Measurements from ENCODE around the gene ABLIM3. TPM values are rescaled to one million over a fixed set of nuclear protein-coding genes. Genes with fewer than 3 reads are reported as not detected.

Gene ABLIM3
- total and polyA plus RNA-seq, 2 of the 8 experiments (the other 6 are each of a cell fraction or from before 2014, with no cell fraction given): 0.36 to 0.56 TPM

DNA sequence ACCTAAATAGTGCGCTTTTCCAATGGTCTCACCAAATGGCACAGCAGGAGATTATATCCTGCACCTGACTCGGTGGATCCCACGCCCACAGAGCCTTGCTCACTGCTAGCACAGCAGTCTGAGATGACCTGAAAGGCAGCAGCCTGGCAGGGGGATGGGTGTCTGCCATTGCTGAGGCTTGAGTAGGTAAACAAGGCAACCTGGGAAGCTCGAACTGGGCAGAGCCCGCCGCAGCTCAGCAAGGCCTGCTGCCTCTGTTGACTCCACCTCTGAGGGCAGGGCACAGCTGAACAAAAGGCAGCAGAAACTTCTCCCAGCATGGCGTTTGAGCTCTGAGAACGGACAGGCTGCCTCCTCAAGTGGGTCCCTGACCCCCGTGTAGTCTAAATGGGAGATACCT, 18.1 kb upstream of the ABLIM3 start:
- no peak overlapping the region for H2BK120ac ChIP-seq (replicated peaks; ENCODE audit: low read depth, low read length)
- H3K79me1 ChIP-seq (ENCODE audit: low read depth, low read length): no peaks in the 10 kb centered on the region
- H2BK5ac ChIP-seq (ENCODE audit: low read depth, low read length): no peak overlapping the region
- H2BK15ac ChIP-seq (ENCODE audit: low read length): no peak overlapping the region
- CTCF ChIA-PET (ENCODE audit: partially characterized antibody): interaction anchor here (0.6 to 5.3 kb wide), 10 partner anchors 10 to 390 kb away, joined by 3 to 68 read pairs (median 4); partner anchors contain the start of gene ABLIM3
- 72% methylated on average over 9 of the region's 9 CpGs; no CpG with 5 or more reads in 1 of the 2 experiments for WGBS, 2 experiments (ENCODE audit: extremely low coverage in 1 of 2, insufficient coverage in 1 of 2, insufficient read length in 1 of 2, insufficient replicate concordance in 2 of 2, low coverage in 1 of 2, low lambda C conversion rate in 2 of 2, missing lambda C conversion rate in 1 of 2)
- no peak overlapping the region for H3K14ac ChIP-seq (ENCODE audit: insufficient read length)
- POLR2A ChIA-PET (ENCODE audit: partially characterized antibody): no interaction called here
- H3K56ac ChIP-seq (replicated peaks; ENCODE audit: insufficient read length, low read depth, low read length): no peak overlapping the region
- TF ChIP-seq FOSL1 (IDR thresholded peaks at IDR 0.05; ENCODE audit: insufficient read depth, low read depth, low read length): no peak
- no peak for TF ChIP-seq SUZ12 (IDR thresholded peaks at IDR 0.05; ENCODE audit: low read length)
- no peak for TF ChIP-seq KDM5A (IDR thresholded peaks at IDR 0.05; ENCODE audit: low read length)
- no peak for TF ChIP-seq TEAD4 (IDR thresholded peaks at IDR 0.05; ENCODE audit: low read depth, low read length)
- no peak overlapping the region for H3K27ac ChIP-seq (ENCODE audit: low read depth, low read length)
- H3K4me2 ChIP-seq (ENCODE audit: insufficient read depth in 1 of 2, low read depth in 2 of 2, low read length in 2 of 2): no peak overlapping the region
- H3K79me2 ChIP-seq (ENCODE audit: control insufficient read depth in 1 of 2, insufficient read depth in 2 of 2, low read length in 2 of 2): no peaks in the 10 kb centered on the region
- no peak overlapping the region for H3K4me3 ChIP-seq (ENCODE audit: extremely low read depth in 1 of 4, insufficient read depth in 2 of 4, low read depth in 3 of 4, low read length in 4 of 4)
- no peak overlapping the region for H2BK12ac ChIP-seq (ENCODE audit: low read depth, low read length)
- no peak overlapping the region for H4K8ac ChIP-seq (ENCODE audit: extremely low read depth, insufficient read depth, low read length)
- H3K36me3 ChIP-seq (ENCODE audit: control insufficient read depth in 2 of 4, insufficient read depth in 4 of 4, low read length in 3 of 4): no peaks in the 10 kb centered on the region
- H3K23ac ChIP-seq (ENCODE audit: insufficient read length): no peak overlapping the region
- H4K5ac ChIP-seq (ENCODE audit: insufficient read length, low read depth, low read length): no peak overlapping the region
- H3K18ac ChIP-seq (ENCODE audit: extremely low read depth, low read length): no peak overlapping the region
- DNase-seq (ENCODE audit: low read depth in 1 of 2, low spot score in 2 of 2) (no peak), FAIRE-seq (no peak)
- H4K91ac ChIP-seq (replicated peaks; ENCODE audit: insufficient read length, low read length): no peak overlapping the region
- H2BK20ac ChIP-seq (ENCODE audit: low read length): no peak overlapping the region
- H3K9me3 ChIP-seq (ENCODE audit: insufficient read depth in 2 of 2, low read depth in 1 of 2, low read length in 1 of 2): peaks cover 3 to 6% of the 10 kb centered on the region in 2 experiments; a peak in 1 of 4 replicates
- no peak overlapping the region for H3K9ac ChIP-seq (replicated peaks in 1 of 4; ENCODE audit: extremely low read depth in 1 of 4, low read depth in 3 of 4, low read length in 3 of 4)
- no peaks in the 10 kb centered on the region for H3K23me2 ChIP-seq (ENCODE audit: low read depth, low read length)
- H3K4me1 ChIP-seq (replicated peaks in 1 of 4; ENCODE audit: control insufficient read depth in 3 of 4, insufficient read depth in 4 of 4, low read length in 3 of 4): peaks cover 0 to 5% (median 0%) of the 10 kb centered on the region in 4 experiments; a peak in 3 of 7 replicates
- H2AK5ac ChIP-seq (ENCODE audit: low read depth, low read length): no peak overlapping the region
- no peak overlapping the region for H2AFZ ChIP-seq (ENCODE audit: low read length)
- H3K4ac ChIP-seq (replicated peaks; ENCODE audit: insufficient read length, low read depth, low read length): no peak overlapping the region
- H3K27me3 ChIP-seq (replicated peaks in 1 of 4; ENCODE audit: control insufficient read depth in 3 of 4, extremely low read depth in 1 of 4, insufficient read depth in 3 of 4, low read length in 3 of 4): no peaks in the 10 kb centered on the region
- no peaks in the 10 kb centered on the region for H4K20me1 ChIP-seq (replicated peaks in 1 of 2; ENCODE audit: control insufficient read depth in 1 of 2, insufficient read depth in 2 of 2, low read length in 2 of 2)
